Heart left ventricle (tissue), 16 donors: ENCODE results near the gene COL27A1. TPM values are rescaled to one million over a fixed set of nuclear protein-coding genes. Genes with fewer than 3 reads are reported as not detected.

Experiments used
- ATAC-seq, 4 donors: fragments of 200-7000 bp; cut with Tn5 transposase; one replicate each; pipeline ENCODE4 v1.9.1; 2020 to 2022; ENCODE audit warnings: moderate library complexity in 4 of 4, mild to moderate bottlenecking in 3 of 4, moderate number of reproducible peaks in 1 of 4
- DNase-seq, 5 donors: peaks; one replicate each; pipeline ENCODE4 v3.0.0-alpha.2; 2020
- H3K27ac ChIP-seq, 12 donors: fragments of 200-600 bp; sonication (generic) in 4 of 12; one replicate each; pipeline versions ENCODE4 v1.5.0 to v1.8.0; 2016 to 2022; ENCODE audit warnings: mild to moderate bottlenecking in 2 of 12
- H3K27me3 ChIP-seq, 9 donors: fragments of 200-600 bp; sonication (generic) in 2 of 9; one replicate each; pipeline versions ENCODE4 v1.5.1 to v1.8.0; 2016 to 2022; ENCODE audit warnings: mild to moderate bottlenecking in 3 of 9
- H3K36me3 ChIP-seq, 9 donors: fragments of 200-600 bp; sonication (generic) in 2 of 9; one replicate each; pipeline versions ENCODE4 v1.5.0 to v1.8.0; 2018 to 2022; ENCODE audit warnings: mild to moderate bottlenecking in 2 of 9
- H3K4me1 ChIP-seq, 12 donors: fragments of 200-600 bp; sonication (generic) in 4 of 12; one replicate each; pipeline versions ENCODE4 v1.5.0 to v1.8.0; 2016 to 2022; ENCODE audit warnings: mild to moderate bottlenecking in 3 of 12
- H3K4me3 ChIP-seq, 12 donors: fragments of 200-600 bp; sonication (generic) in 4 of 12; one replicate each; pipeline versions ENCODE4 v1.5.0 to v1.8.0; 2017 to 2022; ENCODE audit warnings: mild to moderate bottlenecking in 9 of 12, moderate library complexity in 4 of 12
- H3K9me3 ChIP-seq, 12 donors: fragments of 200-600 bp; sonication (generic) in 4 of 12; one replicate each; pipeline versions ENCODE4 v1.5.0 to v1.8.0; 2016 to 2022; ENCODE audit warnings: mild to moderate bottlenecking in 1 of 12
- POLR2A ChIP-seq, 2 donors: fragments of 450-650 bp; IDR thresholded peaks; one replicate each; pipeline ENCODE4 v1.6.1; 2017; ENCODE audit warnings: antibody characterized with exemption in 2 of 2, mild to moderate bottlenecking in 2 of 2, moderate library complexity in 2 of 2
- WGBS, 4 donors: extraction: QIAGEN DNeasy Blood & Tissue Kit in 2 of 4; methylation state at CpG; one replicate each; pipeline versions ENCODE4 v1.1.5 to v1.1.7; 2013 to 2018; 5-methylcytosine and 5-hydroxymethylcytosine counted together
- intact Hi-C, 10 donors: fragments of 100-400 bp; cut with DNase I; formaldehyde crosslinking; loops; one replicate each; pipeline versions ENCODE4 v1.11.1 to v1.14.2; 2022
- polyA plus RNA-seq, 2 donors: library from polyadenylated mRNA; stranded (reverse); fragments of 200-250 nt; gene quantifications; one replicate each; pipeline ENCODE4 v1.2.3, GENCODE V29; 2013
- total RNA-seq, 9 donors: library from RNA; depleted of rRNA in 2 of 9; stranded (reverse); fragments of >200 nt in 2 of 9; fragmentation: NEBNext Ultra II Directional in 3 of 9; extraction: Animal tissue kit (Norgen Biotek cat#: 25700) in 3 of 9; gene quantifications; one replicate each; pipeline versions ENCODE4 v1.1.0 to v1.2.4, GENCODE V29; 2016 to 2023
- TF ChIP-seq, protein P1 (sequence below), 12 donors: fragments of 200-600 bp; sonication (generic) in 4 of 12; IDR thresholded peaks; one replicate each; pipeline versions ENCODE4 v1.5.0 to v1.8.0; 2018 to 2022; ENCODE audit warnings: antibody characterized with exemption in 12 of 12, mild to moderate bottlenecking in 5 of 12
- donor health status: ischemic (EF 13 %, LVEDD 7.1; RV severe dilation, severe dysfunction).
- donor health status: healthy with polysubstance abuse.
- donor health status: DM: no; HTN: yes; CAD: no.
- donor health status: DM: no; HTN: no; CAD: no.
- donor health status: ischemic (EF 25% LVEDD 6.9; RV normal size, moderate dysfunction).
- donor health status: ischemic (EF 25% LVEDD 5.7; RV mildly dilated, moderate dysfunction).
- donor health status: healthy.
- donor health status: DM: yes; HTN: yes; CAD: no.
- donor health status: ischemic (EF 35%, LVEDD 5.7; RV mildly dilated, moderate dysfunction).
- donor health status: nonischemic (EF 11% LVEDD 7.7; RV severe dilation, severe dysfunction).
- donor health status: DM: yes; HTN: yes; CAD: no.
- donor health status: PGD.
- donor health status: ischemic (EF 29% LVEDD 5.4; RV normal size, mild dysfunction).
- donor health status: nonischemic (EF 23%, LVEDD 6.1; RV moderate dilation, normal function).

The COL27A1 gene
- total and polyA plus RNA-seq, 11 donors, result 2.3 to 14.2 (median 5.2) TPM

DNA sequence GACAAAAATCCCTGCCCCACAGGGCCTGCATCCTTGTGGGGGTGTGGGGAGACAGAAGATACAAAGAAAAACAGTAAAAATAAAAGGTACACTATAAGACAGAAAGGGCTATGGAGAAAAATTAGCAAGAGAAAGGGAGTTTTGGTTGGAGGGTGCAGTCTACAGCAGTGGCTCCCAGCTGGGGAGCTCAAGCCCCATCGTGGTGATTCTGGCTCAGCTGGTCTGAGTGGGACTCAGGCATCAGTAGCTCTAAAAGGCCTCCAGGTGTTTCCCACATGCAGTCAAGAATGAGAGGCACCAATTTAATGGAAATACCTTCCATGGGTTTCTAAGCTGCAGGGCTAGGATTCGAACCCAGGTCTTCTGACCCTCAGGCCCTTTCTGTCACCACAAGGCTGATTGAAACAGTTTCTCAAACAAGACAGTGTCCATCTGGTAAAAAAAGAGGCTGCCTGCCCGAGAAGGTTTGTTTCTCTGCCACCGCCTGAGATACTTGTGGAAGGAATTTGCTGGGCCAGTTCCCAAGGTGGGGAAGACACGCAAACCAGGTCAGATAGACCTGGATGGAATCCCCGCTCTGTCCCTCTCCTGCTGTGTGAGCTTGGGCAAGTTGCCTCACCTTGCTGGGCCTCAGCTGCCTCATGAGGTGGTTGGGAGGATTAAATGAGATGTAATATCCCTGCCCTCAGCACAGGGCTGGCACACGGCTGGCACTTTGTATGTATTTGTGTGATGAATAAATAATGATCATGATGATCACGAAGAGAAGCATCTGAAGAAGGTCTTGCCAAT, 43.1 kb downstream of the COL27A1 start:
- no peaks in the 10 kb centered on the region for H3K36me3 ChIP-seq
- no peaks in the 10 kb centered on the region for H3K27me3 ChIP-seq
- H3K9me3 ChIP-seq, result no peaks in the 10 kb centered on the region
- no peak overlapping the region for H3K4me3 ChIP-seq
- DNase-seq (no peak), ATAC-seq (no peak)
- no peak overlapping the region for H3K27ac ChIP-seq
- 72 to 85% (median 75%) methylated on average over 8 of the region's 8 CpGs for WGBS, 4 donors
- no peaks in the 10 kb centered on the region for H3K4me1 ChIP-seq
- TF ChIP-seq, protein P1, sequence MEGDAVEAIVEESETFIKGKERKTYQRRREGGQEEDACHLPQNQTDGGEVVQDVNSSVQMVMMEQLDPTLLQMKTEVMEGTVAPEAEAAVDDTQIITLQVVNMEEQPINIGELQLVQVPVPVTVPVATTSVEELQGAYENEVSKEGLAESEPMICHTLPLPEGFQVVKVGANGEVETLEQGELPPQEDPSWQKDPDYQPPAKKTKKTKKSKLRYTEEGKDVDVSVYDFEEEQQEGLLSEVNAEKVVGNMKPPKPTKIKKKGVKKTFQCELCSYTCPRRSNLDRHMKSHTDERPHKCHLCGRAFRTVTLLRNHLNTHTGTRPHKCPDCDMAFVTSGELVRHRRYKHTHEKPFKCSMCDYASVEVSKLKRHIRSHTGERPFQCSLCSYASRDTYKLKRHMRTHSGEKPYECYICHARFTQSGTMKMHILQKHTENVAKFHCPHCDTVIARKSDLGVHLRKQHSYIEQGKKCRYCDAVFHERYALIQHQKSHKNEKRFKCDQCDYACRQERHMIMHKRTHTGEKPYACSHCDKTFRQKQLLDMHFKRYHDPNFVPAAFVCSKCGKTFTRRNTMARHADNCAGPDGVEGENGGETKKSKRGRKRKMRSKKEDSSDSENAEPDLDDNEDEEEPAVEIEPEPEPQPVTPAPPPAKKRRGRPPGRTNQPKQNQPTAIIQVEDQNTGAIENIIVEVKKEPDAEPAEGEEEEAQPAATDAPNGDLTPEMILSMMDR (IDR thresholded peaks at IDR 0.05), result no peak
- no peak for TF ChIP-seq POLR2A (IDR thresholded peaks at IDR 0.05)
- intact Hi-C loops, result no loop called here

DNA sequence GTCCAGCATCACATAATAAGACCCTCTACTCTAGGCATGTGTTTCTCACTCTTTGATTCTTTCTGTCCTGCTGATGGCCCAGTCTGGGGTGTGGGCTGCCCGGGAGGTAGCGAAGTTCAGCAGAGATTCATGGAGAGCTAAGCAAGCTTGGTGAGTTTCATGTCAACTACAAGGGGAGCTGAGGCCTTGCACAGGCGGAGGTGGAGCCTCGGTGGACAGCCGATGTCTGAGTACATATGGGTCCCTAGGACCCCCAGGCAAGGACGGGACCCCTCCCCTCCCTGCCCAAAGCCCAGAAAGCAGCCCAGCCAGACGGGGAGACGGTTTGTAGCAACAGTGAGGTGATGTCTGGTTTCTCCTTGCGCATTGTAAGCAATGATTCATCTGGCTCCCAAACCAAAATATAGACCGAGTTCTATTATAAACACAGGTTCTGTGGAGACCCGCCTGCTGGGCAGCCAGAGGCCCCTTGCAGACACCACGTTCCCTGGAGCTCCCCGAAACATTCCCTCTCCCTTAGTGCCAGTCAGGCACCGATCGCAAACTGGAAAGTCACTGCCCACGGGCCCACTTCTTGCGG, 45.5 kb downstream of the COL27A1 start:
- Histone ChIP-seq H3K9me3 (no peaks in the 10 kb centered on the region), H3K27ac (no peak overlapping the region), H3K36me3 (no peaks in the 10 kb centered on the region), H3K4me1 (peaks cover 3 to 12% (median 6%) of the 10 kb centered on the region in 12 donors), H3K27me3 (no peaks in the 10 kb centered on the region), H3K4me3 (no peak overlapping the region)
- no peak for TF ChIP-seq POLR2A (IDR thresholded peaks at IDR 0.05)
- TF ChIP-seq, protein P1 (IDR thresholded peaks at IDR 0.05), result no peak
- 94 to 97% (median 95%) methylated on average over 16 to 17 of the region's 17 CpGs for WGBS, 4 donors
- DNase-seq, result no peak
- intact Hi-C loops, result no loop called here
- ATAC-seq, result no peak

DNA sequence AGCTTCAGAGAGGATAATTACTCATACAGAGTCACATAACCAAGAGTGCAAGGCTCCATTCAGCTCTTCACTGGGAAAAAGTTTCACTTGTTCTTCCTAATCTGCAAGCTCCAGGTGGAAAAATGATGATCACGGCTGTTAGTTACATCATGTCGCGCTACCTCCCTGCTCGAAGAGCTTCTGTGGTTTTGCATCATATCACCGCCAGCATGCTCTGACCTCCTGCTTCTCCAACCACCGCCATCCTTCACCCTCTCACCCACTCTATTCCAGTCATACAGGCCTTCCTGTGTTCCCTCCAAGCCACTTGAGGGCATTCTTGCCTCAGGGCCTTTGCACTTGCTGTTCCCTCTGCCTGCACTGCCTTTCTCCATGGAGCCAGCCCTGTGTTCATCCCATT, 47.1 kb downstream of the COL27A1 start:
- H3K27ac ChIP-seq, result no peak overlapping the region
- WGBS, 4 donors, result 93 to 97% (median 96%) methylated on average over 6 of the region's 6 CpGs
- ATAC-seq (no peak), DNase-seq (no peak)
- peaks cover 4 to 26% (median 21%) of the 10 kb centered on the region in 12 donors for H3K4me1 ChIP-seq
- no peaks in the 10 kb centered on the region for H3K36me3 ChIP-seq
- H3K27me3 ChIP-seq, result no peaks in the 10 kb centered on the region
- H3K9me3 ChIP-seq, result no peaks in the 10 kb centered on the region
- TF ChIP-seq, protein P1 (IDR thresholded peaks at IDR 0.05), result no peak
- no peak for TF ChIP-seq POLR2A (IDR thresholded peaks at IDR 0.05)
- intact Hi-C loops, result no loop called here
- H3K4me3 ChIP-seq, result no peak overlapping the region

DNA sequence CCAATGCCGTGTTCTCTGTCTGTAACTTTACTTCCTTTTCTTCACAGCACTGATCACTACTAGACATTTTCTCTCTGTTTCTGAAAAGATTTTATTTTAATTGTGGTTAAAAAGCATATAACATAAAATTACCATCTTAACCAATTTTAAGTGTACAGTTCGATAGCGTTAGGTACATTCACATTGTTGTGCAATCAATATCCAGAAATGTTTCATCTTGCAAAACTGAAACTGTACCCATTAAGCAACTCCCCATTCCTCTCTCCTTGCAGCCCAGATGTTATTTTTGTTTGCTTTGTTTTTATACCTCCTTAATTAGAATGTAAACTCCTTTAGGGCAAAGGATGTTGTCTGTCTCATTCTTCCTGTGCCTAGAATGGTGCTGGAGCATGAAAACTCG, 47.5 kb downstream of the COL27A1 start:
- Histone ChIP-seq H3K27ac (no peak overlapping the region), H3K36me3 (no peaks in the 10 kb centered on the region), H3K27me3 (no peaks in the 10 kb centered on the region), H3K4me1 (peaks cover 4 to 31% (median 25%) of the 10 kb centered on the region in 12 donors), H3K9me3 (no peaks in the 10 kb centered on the region), H3K4me3 (no peak overlapping the region)
- DNase-seq (no peak), ATAC-seq (no peak)
- no peak for TF ChIP-seq POLR2A (IDR thresholded peaks at IDR 0.05)
- TF ChIP-seq, protein P1 (IDR thresholded peaks at IDR 0.05), result no peak
- intact Hi-C loops, result no loop called here
- WGBS, 4 donors, result 82 to 91% (median 89%) methylated on average over 4 of the region's 4 CpGs
